GM18873 (cell line): ENCODE data around the gene CHRNA4.
"Not testable (repeated sequence)": the region's sequence is repeated elsewhere in the genome, so short reads cannot be mapped to it uniquely, and the experiment has no call there.

Experiments used
- ATAC-seq: cut with Tn5 transposase; IDR thresholded peaks from one replicate; pipeline ENCODE4 v1.9.1; 2021; ENCODE audit warnings: mild to moderate bottlenecking, moderate library complexity, moderate number of reproducible peaks; ENCODE audit not compliant: unreplicated experiment, low FRiP score

Gene CHRNA4

DNA sequence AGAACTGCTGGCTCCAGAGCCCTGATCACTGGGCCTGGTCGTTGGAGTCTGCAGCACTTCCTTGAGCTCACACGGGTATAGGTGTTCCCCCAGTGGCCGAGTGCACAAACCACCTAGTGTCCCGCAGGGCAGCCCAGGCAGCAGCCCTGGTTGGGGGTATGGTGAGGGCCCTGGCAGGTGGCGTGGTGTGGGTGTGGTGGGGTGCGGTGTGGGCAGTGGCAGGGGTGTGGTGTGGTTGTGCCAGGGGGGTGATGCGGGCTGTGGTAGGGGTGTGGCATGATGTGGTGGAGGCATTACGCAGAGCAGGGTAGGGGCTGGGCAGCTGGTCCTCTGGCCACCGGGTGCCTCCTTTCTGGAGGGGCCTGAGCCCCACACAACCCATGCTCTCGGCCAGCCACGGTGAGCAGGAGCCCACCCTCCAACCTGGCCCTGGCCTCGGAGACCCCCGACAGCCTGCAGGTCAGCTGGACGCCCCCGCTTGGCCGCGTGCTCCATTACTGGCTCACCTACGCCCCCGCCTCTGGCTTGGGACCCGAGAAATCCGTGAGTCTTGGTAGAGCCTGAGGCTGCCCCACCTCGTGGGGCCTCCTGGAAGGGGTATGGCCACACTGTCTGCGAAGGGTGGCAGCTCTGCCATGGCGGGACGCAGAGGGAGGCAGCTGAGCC lies 47.7 kb downstream of the CHRNA4 start:
- no peak for ATAC-seq

DNA sequence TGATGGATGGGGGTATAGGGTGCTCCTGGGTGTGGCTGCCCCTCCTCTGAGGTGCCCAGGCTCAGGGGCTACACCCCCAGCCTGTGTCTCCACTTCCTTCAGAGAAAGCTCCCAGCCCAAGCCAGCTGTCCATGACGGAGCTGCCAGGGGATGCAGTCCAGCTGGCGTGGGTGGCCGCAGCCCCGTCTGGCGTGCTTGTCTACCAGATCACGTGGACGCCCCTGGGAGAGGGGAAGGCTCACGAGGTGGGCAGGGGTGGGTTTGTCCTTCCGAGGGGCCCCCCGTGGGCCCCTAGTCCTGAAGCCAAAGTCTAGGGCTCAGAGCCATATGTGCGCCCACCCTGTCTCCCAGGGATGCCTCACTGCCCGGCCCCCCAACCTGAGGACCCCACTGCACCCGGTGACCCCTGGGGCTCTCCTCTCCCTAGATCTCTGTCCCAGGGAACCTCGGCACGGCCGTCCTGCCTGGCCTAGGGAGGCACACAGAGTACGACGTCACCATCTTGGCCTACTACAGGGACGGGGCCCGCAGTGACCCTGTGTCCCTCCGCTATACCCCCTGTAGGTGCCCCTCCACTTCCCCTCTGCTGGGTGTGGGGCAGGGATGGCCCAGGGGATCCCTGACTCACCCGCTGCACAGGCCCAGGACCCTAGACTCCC lies 48.3 kb downstream of the CHRNA4 start:
- ATAC-seq, result no peak

DNA sequence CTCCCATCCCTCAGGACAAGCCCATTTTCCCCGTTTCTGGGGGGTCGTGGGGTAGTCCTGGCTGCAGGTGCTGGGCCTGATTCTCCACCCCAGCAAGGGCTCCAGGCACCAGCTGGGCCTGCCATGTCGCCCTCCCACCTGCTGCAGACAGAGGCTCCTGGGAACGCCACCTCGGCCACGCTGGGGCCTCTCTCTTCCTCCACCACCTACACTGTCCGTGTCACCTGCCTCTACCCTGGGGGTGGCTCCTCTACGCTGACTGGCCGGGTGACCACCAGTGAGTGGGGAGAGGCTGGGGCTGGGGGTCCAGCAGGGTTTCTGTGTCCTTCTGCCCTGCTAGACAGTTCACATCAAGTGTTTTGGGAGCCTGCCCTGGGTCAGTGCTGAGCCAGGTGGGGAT lies 48.9 kb downstream of the CHRNA4 start:
- ATAC-seq, result no peak

DNA sequence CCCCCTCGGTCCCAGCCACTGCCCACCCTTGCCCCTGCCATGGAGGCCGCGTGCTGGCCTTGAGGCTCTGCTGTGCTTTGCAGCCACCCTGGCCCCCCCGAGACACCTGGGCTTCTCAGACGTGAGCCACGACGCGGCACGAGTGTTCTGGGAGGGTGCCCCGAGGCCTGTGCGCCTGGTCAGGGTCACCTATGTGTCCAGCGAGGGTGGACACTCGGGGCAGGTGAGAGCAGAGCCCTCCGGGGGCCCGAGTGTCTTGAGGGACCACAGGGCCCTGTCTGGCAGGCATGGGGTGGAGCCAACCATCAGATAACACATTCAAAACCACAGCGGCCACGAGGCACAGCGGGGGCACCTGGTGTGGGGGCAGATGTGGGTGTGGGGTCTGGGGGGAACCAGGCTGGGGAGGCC lies 49.3 kb downstream of the CHRNA4 start:
- ATAC-seq, result no peak

DNA sequence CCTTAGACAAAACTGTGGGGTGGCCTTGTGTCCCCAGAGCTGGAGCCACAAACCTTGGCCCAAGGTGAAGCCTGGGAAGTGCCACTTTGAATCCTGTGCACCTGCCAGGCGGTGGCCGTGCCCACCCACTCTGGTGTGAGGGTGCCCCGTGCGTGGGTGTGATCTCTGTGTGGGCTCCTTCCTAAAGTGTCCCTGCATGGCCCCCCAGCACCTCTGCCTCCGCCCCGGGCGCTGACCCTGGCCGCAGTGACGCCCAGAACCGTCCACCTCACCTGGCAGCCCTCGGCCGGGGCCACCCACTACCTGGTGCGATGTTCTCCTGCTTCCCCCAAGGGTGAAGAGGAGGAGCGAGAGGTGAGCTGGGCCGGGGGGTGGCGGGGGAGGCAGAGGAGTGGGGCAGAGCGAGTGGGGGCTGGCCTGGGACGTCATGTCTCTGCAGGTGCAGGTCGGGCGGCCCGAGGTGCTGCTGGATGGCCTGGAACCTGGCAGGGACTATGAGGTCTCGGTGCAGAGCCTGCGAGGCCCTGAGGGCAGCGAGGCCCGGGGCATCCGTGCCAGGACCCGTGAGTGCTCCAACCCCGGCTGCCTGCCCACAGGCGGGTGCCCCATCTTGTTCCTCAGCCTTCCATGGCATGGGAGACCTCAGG lies 49.8 kb downstream of the CHRNA4 start:
- ATAC-seq, result no peak

DNA sequence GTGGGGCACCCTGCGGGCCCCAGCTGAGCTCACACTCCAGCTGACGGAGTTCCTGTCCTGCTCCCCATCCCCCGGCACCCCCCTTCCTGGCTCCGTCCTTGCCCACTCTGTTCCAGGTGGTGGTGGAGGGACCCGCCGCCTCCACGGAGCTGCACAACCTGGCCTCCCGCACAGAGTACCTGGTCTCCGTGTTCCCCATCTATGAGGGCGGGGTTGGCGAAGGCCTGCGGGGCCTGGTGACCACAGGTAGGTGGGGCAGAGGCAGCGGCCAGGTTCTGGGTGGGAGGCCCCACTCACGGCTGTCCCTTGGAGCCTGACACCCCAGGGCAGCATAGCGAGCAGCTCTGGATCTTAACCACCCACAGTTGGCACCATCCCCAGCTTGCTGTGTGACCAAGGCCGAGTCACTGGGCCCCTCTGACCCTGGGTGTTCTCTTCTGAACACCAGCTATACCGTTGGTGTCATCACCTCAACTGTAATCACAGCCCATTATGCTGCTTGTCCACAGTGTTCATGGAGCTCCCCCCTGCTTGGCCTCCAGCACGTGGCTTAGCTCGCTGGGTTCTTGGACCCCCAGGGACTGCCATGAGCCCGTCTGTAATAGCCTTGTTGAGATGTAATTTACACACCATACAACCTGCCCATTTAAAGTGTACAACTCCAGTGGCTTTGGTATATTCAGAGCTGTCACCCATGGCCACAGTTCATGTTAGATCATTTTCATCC lies 50.7 kb downstream of the CHRNA4 start:
- ATAC-seq, result no peak

DNA sequence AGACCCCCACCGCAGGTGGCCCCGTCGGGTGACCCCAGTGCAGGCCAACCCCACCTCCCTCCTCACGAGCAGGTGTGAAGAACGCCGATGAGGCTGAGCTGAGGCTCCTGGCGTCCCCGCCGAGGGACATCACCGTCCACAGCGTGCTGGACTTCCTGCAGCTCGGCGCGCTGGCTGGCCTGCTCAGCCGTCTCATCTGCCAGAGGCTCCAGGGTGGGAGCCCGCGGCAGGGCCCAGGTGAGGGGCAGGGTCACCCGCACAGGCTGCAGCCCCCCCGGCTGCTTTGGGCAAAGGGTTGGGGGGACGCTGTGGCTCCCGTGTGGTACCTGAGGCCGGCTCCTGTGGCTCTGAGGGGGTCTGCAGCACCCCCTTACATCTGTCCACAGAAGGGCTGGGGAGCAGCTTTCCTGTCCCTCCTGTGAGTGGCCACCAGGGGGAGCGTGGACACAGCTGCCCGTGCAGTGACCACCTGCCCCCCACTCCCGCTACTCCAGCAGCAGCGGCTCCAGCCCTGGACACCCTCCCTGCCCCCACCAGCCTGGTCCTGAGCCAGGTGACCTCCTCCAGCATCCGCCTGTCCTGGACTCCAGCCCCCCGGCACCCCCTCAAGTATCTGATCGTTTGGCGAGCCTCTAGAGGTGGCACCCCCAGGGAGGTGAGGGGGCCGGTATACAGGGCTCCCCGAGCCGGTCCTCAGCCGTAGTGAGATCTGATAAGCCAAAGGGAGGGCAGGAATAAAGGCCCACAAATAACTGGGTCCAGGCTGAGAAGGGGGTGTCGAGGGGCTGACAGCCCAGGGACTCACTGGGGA lies 51.7 kb downstream of the CHRNA4 start:
- ATAC-seq, result no peak

DNA sequence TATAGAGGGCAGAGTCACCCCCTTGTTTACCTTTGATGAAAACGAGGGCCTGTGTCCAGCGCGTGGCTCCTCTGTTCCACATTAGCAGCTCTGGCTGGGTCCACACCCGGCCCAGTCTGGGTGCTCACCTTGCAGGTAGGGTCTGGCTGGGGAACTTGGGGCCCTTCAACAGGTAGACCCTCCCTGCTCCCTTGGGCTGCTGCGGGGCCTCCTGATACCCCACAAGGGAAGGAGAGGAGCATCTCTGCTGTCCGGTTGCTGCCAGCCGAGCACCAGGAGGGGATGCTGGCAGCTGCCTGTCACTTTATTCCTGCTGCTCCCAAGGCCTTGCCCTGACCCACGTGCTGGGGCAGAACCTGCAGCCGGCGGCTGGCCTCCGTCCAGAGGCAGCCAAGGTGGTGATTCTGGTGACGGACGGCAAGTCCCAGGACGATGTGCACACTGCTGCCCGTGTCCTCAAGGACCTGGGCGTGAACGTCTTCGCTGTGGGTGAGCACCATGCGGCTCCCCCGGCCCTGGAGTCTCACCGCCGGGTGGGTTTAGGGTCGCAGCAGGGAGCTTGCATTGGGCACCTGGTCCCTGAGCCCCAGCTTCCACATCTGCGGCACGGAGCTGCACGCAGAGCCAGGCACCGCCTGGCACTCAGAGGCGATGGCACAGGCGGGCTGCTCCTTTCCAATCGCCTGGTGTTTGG lies 52.8 kb downstream of the CHRNA4 start:
- ATAC-seq, result no peak

DNA sequence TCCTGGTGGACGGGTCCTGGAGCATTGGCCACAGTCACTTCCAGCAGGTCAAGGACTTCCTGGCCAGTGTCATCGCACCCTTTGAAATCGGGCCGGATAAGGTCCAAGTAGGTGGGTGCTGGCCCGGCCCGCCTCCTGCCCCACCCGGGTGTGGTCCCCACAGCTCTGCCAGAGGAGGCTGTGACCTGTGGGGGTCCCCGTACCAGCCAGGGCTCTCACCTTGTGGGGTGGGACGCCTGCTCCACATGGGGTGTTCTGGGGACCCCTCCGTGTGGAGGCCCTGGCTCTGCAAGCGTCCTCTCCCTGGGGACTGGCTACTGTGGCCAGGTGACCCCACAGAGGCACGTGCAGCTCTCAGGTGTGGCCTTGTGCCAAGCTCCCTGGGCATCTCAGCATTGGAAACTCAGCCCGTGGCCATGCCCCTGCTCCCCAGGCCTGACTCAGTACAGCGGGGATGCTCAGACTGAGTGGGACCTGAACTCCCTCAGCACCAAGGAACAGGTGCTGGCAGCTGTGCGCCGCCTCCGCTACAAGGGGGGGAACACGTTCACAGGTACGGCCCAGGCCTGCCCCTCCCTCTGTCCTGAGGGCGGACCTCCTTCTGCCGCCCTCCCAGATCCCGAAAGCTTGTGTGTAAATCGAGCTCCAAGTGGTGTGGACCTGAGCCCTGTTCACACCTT lies 53.5 kb downstream of the CHRNA4 start:
- no peak for ATAC-seq

DNA sequence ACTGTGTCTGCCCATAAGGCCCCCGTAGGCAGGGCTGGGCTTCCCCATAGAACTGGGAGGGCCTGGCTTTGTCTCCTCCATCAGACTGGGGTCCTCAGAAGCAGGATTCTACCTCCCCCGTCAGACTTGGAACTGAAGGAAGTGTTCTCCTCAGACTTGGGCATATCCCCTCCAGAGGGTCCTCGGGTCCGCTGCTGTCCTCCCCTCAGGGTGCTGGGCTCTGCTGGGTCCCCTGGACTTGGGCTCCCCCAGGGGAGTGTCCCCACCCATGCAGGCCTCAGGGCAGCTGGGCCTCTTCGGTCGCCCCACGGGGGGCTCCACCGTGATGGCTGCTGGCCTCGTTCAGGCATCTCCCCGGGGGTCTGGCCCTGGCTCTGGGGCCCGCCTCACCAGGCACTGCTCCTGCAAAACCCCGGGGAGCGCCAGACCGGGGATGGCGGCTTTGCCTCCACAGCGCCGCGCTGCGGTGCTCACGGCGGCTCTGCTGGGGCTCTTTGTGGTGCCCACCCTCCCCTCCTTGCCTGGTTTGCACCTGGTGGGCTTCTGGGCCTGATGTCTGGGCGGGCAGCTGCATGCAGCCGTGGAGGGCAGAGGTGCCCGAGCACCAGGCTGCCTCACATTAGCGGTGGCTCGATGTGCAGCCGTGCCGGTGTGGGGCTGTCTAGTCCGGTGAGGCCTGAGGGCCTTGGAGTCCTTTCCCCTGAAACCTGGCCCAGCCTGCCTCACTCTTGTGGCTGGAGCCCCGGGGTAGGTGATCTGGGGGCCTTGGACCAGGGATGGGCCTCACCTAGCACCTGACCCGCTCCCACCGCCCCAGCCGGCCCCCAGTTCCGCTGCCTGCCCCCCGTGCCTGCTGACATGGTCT lies 54.2 kb downstream of the CHRNA4 start:
- no peak for ATAC-seq

DNA sequence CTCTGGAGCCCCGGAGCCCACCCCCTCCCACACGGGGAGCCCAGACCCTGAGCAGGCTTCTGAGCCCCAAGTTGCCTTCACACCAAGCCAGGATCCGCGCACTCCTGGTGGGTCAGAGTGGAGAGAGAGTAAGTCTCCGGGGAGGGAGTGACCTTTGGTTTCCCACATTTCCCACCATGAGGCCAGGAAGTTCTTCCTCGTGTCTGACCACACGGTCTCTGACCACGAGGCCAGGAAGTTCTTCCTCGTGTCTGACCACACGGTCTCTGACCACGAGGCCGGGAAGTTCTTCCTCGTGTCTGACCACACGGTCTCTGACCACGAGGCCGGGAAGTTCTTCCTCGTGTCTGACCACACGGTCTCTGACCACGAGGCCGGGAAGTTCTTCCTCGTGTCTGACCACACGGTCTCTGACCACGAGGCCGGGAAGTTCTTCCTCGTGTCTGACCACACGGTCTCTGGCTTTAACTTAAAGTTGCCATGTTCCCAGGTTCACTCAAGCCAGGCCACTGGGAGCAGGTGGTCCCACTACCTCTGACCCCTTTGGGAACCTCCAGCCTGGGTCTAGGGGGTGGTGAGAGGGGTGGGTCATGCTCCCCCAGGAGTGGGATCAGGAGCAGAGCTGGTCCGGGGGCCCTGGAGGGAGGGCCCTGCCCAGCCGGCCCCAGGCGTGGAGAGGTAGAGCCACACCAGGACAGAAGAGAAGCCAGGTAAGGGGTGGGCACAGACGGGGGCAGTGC lies 55.0 kb downstream of the CHRNA4 start:
- ATAC-seq, result not testable (repeated sequence)

DNA sequence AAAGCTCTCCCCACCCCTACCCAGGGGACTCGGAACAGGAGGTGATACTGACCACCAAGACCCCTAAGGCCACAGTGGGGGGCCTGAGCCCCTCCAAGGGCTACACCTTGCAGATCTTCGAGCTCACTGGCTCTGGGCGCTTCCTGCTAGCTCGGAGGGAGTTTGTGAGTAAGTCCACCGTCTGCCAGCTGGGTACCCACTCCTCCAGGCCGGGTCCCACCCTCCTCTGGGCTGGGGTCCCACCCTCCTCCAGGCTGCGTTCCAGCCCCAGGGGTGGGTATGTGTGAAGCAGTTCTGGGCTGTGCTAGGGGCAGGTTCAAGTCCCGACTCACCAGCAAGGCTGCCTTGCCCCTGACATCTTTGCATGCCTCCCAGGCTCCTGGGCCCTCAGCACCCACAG lies 55.8 kb downstream of the CHRNA4 start:
- no peak for ATAC-seq

DNA sequence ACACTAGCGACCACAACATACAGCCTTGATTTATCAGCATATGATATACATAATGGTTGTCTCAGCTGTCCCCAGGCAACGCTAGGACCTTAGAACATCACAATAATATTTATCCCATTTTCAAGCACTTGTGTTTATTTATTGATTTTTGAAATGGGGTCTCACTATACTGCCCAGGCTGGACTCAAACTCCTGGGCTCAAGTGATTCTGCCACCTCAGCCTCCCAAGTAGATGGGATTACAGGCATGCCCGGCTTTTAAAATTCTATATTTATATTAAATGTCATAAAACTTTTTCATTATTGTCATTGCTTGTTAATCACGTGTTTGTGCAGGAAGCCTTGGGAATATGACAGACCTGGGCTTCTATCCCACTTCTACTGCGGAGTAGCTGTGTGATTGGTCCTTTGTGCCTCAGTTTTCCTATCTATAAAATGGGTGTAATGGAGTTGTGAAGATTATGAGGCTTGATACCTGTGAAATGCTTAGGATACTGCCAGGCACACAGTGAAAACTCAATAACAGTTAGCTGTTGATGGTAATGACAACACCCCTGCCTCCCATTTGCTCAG lies 58.0 kb downstream of the CHRNA4 start:
- ATAC-seq, result no peak

DNA sequence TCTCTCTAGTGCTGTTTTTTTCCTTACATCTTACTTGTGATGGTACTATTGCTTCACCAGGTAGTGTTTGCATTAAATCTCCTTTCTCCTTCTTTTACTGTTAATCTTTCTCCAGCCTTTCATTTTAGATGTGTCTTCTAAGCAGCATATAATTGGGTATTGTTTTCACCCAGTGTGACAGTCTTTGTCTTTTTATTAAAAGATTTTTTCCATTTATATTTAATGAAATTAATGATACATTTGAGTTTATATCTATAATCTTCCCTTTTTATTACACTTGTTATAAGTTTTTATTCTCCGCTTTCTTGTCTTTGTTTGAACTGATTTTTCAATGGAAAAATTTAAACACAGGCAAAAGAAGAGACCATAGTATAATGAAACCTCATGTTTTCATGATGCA lies 59.5 kb downstream of the CHRNA4 start:
- no peak for ATAC-seq

DNA sequence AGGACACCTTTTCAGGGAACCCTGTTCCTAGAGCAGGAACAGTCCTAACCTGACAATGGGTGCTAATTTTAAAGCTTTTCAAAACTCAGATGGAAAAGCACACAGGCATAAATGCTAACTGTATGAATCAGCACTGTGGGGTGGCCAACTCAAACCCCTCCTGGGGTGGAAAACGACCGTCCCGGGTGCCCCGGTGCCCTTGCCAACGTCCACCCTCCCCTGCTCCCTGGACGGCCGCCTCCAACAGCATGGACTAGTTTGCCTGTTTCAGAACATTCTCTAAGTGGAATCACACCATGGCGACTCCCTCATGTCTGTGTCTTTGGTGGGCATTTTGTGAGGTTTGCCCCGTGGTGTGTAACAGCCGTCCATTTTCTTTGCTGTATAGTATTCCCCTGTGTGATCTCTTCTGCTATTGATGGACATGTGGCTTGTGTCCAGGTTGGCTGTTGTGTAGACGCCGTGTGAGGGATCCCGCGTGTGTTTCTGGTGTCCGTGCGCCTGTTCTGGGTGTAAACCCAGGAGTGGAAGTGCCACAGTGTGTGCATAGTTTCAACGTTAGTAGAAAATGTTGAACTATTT lies 62.3 kb downstream of the CHRNA4 start:
- ATAC-seq, result no peak

DNA sequence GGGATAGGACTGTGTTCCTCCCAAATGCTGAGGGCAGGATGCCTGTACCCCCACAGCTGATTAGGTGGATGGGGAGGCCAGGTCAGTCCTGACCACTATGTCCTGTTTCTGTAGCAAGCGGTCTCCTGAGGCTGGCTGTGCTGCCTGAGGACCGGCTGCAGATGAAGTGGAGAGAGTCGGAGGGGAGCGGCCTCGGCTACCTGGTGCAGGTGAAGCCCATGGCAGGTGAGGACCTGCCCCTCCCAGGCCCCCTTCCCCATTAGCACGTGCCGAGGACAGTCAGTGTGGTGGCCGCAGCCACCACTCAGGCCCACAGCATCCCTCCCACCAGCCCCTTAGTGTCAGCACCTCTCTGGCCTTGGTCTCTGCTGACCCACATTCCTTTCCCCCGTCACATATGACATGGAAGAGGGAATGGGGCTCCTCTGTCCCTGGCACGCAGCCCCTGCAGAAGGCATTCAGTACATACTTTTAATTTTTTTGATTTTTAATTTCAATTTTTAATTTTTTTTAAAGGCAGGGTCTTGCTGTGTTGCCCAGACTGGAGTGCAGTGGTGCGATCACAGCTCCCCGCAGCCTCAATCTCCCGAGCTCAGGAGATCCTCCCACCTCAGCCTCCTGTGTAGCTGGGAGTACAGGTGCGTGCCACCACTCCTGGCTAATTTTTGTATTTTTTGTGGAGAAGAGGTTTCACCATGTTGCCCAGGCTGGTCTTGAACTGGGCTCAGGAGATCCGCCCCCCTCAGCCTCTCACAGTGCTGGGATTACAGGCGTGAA lies 63.2 kb downstream of the CHRNA4 start:
- ATAC-seq, result no peak
